ENCODE data around the gene NOTCH1. TPM values are rescaled to one million over a fixed set of nuclear protein-coding genes. Genes with fewer than 3 reads are reported as not detected.

NOTCH1 gene
- total and polyA plus RNA-seq, 2 of the 8 experiments (the other 6 are each of a cell fraction or from before 2014, with no cell fraction given) = 6.9 to 55.6 TPM

DNA sequence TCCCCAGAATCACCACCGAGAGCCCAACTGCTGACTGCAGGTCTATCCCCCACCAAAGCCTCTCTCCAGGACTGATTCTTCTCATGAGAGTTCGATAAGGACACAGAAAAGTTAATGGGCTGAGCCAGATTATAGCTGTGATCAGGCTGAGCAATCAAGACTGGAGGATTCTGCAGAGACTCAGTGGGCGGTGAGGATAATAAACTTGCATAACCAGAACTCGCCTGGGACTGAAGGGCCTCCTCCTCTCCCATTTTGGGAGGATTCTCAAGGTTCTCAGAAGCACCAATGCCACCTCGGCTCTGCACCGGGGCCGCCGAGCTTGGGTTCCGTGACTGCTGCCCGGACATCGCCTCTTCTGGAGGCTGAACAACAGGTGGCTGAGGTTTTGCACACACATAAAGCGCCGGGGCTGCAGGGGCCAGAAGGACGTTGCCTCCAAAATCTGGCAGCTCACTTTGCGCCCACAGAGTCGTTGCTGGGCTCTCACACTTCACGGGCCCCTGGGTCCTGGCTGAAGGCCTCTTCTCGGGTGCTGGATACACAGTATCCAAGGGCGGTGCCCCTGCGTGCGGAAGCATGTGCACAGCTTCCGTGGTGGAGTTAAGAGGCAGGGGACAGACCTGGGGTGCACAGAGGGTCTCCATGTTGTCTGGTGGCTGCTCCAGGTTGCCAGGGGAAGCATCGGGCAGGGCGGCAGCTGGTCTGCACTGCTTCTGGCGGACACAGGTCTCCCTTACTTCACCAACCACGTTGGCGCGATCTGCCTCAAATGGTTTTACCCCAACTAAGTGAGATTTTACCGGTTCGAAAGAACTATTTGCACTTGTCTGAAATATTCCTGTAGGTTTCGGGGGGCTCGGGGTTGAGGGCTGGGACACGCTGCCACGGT lies 70.6 kb downstream of the NOTCH1 start (continued):
- TF ChIP-seq RNF2 (IDR thresholded peaks at IDR 0.05; ENCODE audit: borderline replicate concordance, low read depth, low read length, missing control alignments, poor library complexity, severe bottlenecking) (no peak), CBX5 (IDR thresholded peaks at IDR 0.05; ENCODE audit: low read depth, low read length) (no peak), ZNF274 (IDR thresholded peaks at IDR 0.05; ENCODE audit: borderline replicate concordance, extremely low read depth, low read length) (no peak), POU5F1 (IDR thresholded peaks at IDR 0.05; ENCODE audit: low read depth, low read length) (no peak)
- TF ChIP-seq, protein P1, sequence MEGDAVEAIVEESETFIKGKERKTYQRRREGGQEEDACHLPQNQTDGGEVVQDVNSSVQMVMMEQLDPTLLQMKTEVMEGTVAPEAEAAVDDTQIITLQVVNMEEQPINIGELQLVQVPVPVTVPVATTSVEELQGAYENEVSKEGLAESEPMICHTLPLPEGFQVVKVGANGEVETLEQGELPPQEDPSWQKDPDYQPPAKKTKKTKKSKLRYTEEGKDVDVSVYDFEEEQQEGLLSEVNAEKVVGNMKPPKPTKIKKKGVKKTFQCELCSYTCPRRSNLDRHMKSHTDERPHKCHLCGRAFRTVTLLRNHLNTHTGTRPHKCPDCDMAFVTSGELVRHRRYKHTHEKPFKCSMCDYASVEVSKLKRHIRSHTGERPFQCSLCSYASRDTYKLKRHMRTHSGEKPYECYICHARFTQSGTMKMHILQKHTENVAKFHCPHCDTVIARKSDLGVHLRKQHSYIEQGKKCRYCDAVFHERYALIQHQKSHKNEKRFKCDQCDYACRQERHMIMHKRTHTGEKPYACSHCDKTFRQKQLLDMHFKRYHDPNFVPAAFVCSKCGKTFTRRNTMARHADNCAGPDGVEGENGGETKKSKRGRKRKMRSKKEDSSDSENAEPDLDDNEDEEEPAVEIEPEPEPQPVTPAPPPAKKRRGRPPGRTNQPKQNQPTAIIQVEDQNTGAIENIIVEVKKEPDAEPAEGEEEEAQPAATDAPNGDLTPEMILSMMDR (IDR thresholded peaks at IDR 0.05; ENCODE audit: control extremely low read depth in 1 of 3, insufficient read depth in 1 of 3, low read depth in 1 of 3, low read length in 3 of 3) = no peak
